Fibroblast of skin of right biceps (primary cell): ENCODE measurements around the gene RIPK1.

Experiments used
- DNase-seq: peaks from one replicate; pipeline ENCODE4 v3.0.0-alpha.2; 2013

The RIPK1 gene

GRCh38 chr6:3086282-3086946 is 18.1 kb downstream of the RIPK1 start:
- DNase-seq: no peak

- peak; percentile 5 for DNase-seq
Observed at GRCh38 chr6:3088446-3088845, 20.2 kb downstream of the RIPK1 start.

- DNase-seq: no peak
Observed at GRCh38 chr6:3088968-3089367, 20.7 kb downstream of the RIPK1 start.

- no peak for DNase-seq
Observed at GRCh38 chr6:3090013-3090412, 21.7 kb downstream of the RIPK1 start.

GRCh38 chr6:3094815-3095214 is 26.5 kb downstream of the RIPK1 start:
- no peak for DNase-seq

- DNase-seq: no peak
Observed at GRCh38 chr6:3102875-3103274, 34.6 kb downstream of the RIPK1 start.

GRCh38 chr6:3108746-3109414 is 40.6 kb downstream of the RIPK1 start:
- DNase-seq: no peak

- DNase-seq: no peak
Observed at GRCh38 chr6:3109761-3110160, 41.5 kb downstream of the RIPK1 start.

- no peak for DNase-seq
Observed at GRCh38 chr6:3114377-3114776, 46.1 kb downstream of the RIPK1 start.

GRCh38 chr6:3117912-3118352 is 49.6 kb downstream of the RIPK1 start:
- no peak for DNase-seq

- peak; percentile 90 for DNase-seq
Observed at GRCh38 chr6:3118353-3119039, 50.2 kb downstream of the RIPK1 start, which contains the start of gene BPHL. Gene BPHL (plus strand): TSS chr6:3118711. CDS start chr6:3118741, 30 bp downstream.

GRCh38 chr6:3119040-3119723 is 50.9 kb downstream of the RIPK1 start:
- peak; percentile 20 for DNase-seq

GRCh38 chr6:3120765-3121089 is 52.4 kb downstream of the RIPK1 start:
- no peak for DNase-seq

GRCh38 chr6:3122823-3123182 is 54.5 kb downstream of the RIPK1 start:
- DNase-seq: no peak

GRCh38 chr6:3124667-3125066 is 56.4 kb downstream of the RIPK1 start:
- no peak for DNase-seq

GRCh38 chr6:3125815-3126214 is 57.5 kb downstream of the RIPK1 start:
- no peak for DNase-seq

GRCh38 chr6:3128356-3129108 is 60.2 kb downstream of the RIPK1 start:
- no peak for DNase-seq

GRCh38 chr6:3131695-3132094 is 63.4 kb downstream of the RIPK1 start:
- no peak for DNase-seq

GRCh38 chr6:3133515-3133914 is 65.2 kb downstream of the RIPK1 start:
- DNase-seq: no peak

- DNase-seq: no peak
Observed at GRCh38 chr6:3135668-3136291, 67.5 kb downstream of the RIPK1 start.

GRCh38 chr6:3136292-3137011 is 68.2 kb downstream of the RIPK1 start:
- DNase-seq: no peak
